ENCODE results near the gene GLIS1.

Gene GLIS1

GRCh38 chr1:53508991-53509666, 229.8 kb downstream of the GLIS1 start:
- DNase-seq (ENCODE audit: low spot score): no peak

- no peak for DNase-seq (ENCODE audit: low spot score)
Observed at GRCh38 chr1:53508056-53508990, 230.6 kb downstream of the GLIS1 start.

GRCh38 chr1:53507116-53507820, 231.7 kb downstream of the GLIS1 start:
- DNase-seq (ENCODE audit: low spot score): no peak

- DNase-seq (ENCODE audit: low spot score): no peak
Observed at GRCh38 chr1:53506355-53507050, 232.5 kb downstream of the GLIS1 start.

- DNase-seq (ENCODE audit: low spot score): no peak
Observed at GRCh38 chr1:53505891-53506290, 233.1 kb downstream of the GLIS1 start.

- no peak for DNase-seq (ENCODE audit: low spot score)
Observed at GRCh38 chr1:53505401-53505800, 233.6 kb downstream of the GLIS1 start.

GRCh38 chr1:53504901-53505300, 234.1 kb downstream of the GLIS1 start:
- DNase-seq (ENCODE audit: low spot score): no peak

GRCh38 chr1:53503433-53504217, 235.3 kb downstream of the GLIS1 start:
- no peak for DNase-seq (ENCODE audit: low spot score)

GRCh38 chr1:53502641-53503432, 236.1 kb downstream of the GLIS1 start:
- no peak for DNase-seq (ENCODE audit: low spot score)

GRCh38 chr1:53501065-53502005, 237.6 kb downstream of the GLIS1 start:
- DNase-seq (ENCODE audit: low spot score): no peak

GRCh38 chr1:53500204-53501064, 238.5 kb downstream of the GLIS1 start:
- no peak for DNase-seq (ENCODE audit: low spot score)

- DNase-seq (ENCODE audit: low spot score): no peak
Observed at GRCh38 chr1:53499257-53500203, 239.4 kb downstream of the GLIS1 start.

- no peak for DNase-seq (ENCODE audit: low spot score)
Observed at GRCh38 chr1:53498555-53499131, 240.3 kb downstream of the GLIS1 start.

- DNase-seq (ENCODE audit: low spot score): no peak
Observed at GRCh38 chr1:53495633-53496345, 243.2 kb downstream of the GLIS1 start.

GRCh38 chr1:53490351-53490750, 248.6 kb downstream of the GLIS1 start:
- no peak for DNase-seq (ENCODE audit: low spot score)

- DNase-seq (ENCODE audit: low spot score): no peak
Observed at GRCh38 chr1:53486395-53487026, 252.5 kb downstream of the GLIS1 start.

All from hematopoietic multipotent progenitor cell treated with erythropoietin and hydrocortisone succinate and interleukin-3 and kit ligand, for 15 days (in vitro differentiated cells).